ENCODE results near the gene RMDN2.

Gene RMDN2

DNA sequence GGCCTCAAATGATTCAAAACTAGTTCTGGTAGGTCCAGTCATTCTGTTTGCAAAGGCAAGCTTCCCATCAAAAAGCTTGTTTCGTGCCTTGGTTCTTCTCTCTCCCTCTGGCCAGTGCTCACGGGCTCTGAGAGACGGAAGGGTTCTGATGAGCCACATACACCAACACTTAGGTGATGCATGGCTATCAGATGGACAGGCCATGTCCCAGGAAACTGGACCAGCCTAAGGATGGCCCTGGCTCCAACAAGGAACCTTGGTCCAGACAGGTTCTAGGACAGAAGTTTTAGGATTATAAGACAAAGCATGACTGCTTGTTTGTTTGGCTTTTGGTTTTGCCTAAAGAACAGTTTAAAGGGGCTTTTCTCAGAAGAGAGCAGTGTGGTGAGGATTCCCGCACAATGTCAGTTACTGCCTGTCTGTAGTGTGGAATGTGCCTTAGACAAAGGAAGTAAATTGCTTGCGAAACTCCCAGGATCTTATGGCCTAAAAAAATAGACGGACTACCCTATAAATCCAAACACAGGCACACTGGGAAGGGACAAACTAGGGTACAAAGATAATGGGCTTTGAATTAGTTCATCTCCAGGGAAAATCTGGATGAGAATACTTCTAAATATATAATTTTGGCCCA lies 140.5 kb downstream of the RMDN2 start:
- TF ChIP-seq, protein P1, sequence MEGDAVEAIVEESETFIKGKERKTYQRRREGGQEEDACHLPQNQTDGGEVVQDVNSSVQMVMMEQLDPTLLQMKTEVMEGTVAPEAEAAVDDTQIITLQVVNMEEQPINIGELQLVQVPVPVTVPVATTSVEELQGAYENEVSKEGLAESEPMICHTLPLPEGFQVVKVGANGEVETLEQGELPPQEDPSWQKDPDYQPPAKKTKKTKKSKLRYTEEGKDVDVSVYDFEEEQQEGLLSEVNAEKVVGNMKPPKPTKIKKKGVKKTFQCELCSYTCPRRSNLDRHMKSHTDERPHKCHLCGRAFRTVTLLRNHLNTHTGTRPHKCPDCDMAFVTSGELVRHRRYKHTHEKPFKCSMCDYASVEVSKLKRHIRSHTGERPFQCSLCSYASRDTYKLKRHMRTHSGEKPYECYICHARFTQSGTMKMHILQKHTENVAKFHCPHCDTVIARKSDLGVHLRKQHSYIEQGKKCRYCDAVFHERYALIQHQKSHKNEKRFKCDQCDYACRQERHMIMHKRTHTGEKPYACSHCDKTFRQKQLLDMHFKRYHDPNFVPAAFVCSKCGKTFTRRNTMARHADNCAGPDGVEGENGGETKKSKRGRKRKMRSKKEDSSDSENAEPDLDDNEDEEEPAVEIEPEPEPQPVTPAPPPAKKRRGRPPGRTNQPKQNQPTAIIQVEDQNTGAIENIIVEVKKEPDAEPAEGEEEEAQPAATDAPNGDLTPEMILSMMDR (IDR thresholded peaks at IDR 0.05; ENCODE audit: low read depth, low read length): no peak
- no peaks in the 10 kb centered on the region for H3K4me1 ChIP-seq
- no peaks in the 10 kb centered on the region for H3K36me3 ChIP-seq
- no peak overlapping the region for H3K4me3 ChIP-seq (ENCODE audit: low read depth, low read length)
- H3K9me3 ChIP-seq: no peaks in the 10 kb centered on the region
- H3K27me3 ChIP-seq: no peaks in the 10 kb centered on the region
- no peak for DNase-seq

DNA sequence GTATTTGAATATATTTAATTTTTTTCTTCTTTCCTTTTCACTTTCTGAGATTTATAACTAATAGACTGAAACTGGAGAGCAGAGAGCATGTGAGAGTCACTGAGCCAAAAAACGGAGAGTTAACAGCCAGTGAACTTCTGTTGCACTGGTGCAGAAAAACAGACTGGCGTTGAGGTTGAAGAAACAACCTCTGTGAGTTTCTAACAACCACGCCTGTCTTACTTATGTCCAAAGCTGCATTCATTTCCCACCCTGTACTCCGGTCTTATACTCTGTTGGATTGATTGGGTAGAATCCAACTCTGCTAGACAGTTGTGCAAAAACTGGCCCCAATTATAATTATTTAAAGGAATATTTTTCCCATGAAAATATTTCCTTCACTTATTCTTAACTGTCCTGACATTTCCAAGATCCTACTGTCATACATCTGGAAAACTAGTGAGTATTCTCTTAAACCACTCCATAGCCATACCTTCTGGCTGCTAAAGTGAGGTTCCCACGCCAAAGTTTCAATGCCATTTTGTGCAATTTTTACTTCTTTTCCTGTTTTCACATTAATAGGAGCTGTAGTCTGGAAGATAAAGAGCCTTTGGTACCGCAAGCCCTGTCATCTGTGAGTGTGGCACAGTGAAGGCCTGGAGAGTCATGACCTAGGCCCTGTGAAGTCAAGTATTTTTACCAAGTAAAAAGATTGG lies 141.5 kb downstream of the RMDN2 start:
- no peaks in the 10 kb centered on the region for H3K27me3 ChIP-seq
- no peak overlapping the region for H3K4me3 ChIP-seq (ENCODE audit: low read depth, low read length)
- no peaks in the 10 kb centered on the region for H3K36me3 ChIP-seq
- no peaks in the 10 kb centered on the region for H3K9me3 ChIP-seq
- no peaks in the 10 kb centered on the region for H3K4me1 ChIP-seq
- DNase-seq: no peak
- TF ChIP-seq, protein P1 (IDR thresholded peaks at IDR 0.05; ENCODE audit: low read depth, low read length): no peak

Data from BE2C (cell line).